GM19035 (cell line): ENCODE results near the gene MYOM3.
"Not testable (repeated sequence)": the region's sequence is repeated elsewhere in the genome, so short reads cannot be mapped to it uniquely, and the experiment has no call there.

ENCODE experiments used
- ATAC-seq: cut with Tn5 transposase; IDR thresholded peaks from one replicate; pipeline ENCODE4 v1.9.1; 2021; ENCODE audit not compliant: unreplicated experiment

Gene MYOM3

GRCh38 chr1:24043345-24044032 lies 68.4 kb downstream of the MYOM3 start:
- no peak for ATAC-seq

- ATAC-seq: no peak
Measured at GRCh38 chr1:24042315-24042714, 69.6 kb downstream of the MYOM3 start.

GRCh38 chr1:24036088-24036487 lies 75.8 kb downstream of the MYOM3 start:
- no peak for ATAC-seq

- no peak for ATAC-seq
Measured at GRCh38 chr1:24032981-24033380, 79.0 kb downstream of the MYOM3 start.

GRCh38 chr1:24030976-24031516 lies 80.9 kb downstream of the MYOM3 start:
- not testable (repeated sequence) for ATAC-seq

- ATAC-seq: no peak
Measured at GRCh38 chr1:24027838-24028468, 84.0 kb downstream of the MYOM3 start.

- no peak for ATAC-seq
Measured at GRCh38 chr1:24022581-24023361, 89.2 kb downstream of the MYOM3 start.

- no peak for ATAC-seq
Measured at GRCh38 chr1:24021403-24022266, 90.3 kb downstream of the MYOM3 start.

GRCh38 chr1:24020470-24020869 lies 91.5 kb downstream of the MYOM3 start:
- ATAC-seq: no peak

- ATAC-seq: no peak
Measured at GRCh38 chr1:24020025-24020424, 91.9 kb downstream of the MYOM3 start.

GRCh38 chr1:24018611-24019580 lies 93.0 kb downstream of the MYOM3 start:
- no peak for ATAC-seq

- no peak for ATAC-seq
Measured at GRCh38 chr1:24015221-24016210, 96.4 kb downstream of the MYOM3 start.

- not testable (repeated sequence) for ATAC-seq
Measured at GRCh38 chr1:24012878-24013277, 99.1 kb downstream of the MYOM3 start.

- no peak for ATAC-seq
Measured at GRCh38 chr1:24010650-24011049, 101.3 kb downstream of the MYOM3 start.

- no peak for ATAC-seq
Measured at GRCh38 chr1:24009406-24009805, 102.5 kb downstream of the MYOM3 start.

GRCh38 chr1:24008574-24009184 lies 103.3 kb downstream of the MYOM3 start:
- not testable (repeated sequence) for ATAC-seq

- no peak for ATAC-seq
Measured at GRCh38 chr1:24007079-24007478, 104.9 kb downstream of the MYOM3 start.
